22Rv1 (cell line): ENCODE measurements around the gene ABCA4.

Experiments
- H3K27ac ChIP-seq: fragments of 450-650 bp; 2 replicates; pipeline ENCODE4 v1.5.1; 2017
- ZFX ChIP-seq: fragments of 450-650 bp; IDR thresholded peaks from 2 replicates; pipeline ENCODE4 v1.6.1; 2017; ENCODE audit warnings: antibody characterized with exemption, borderline replicate concordance
- TF ChIP-seq, protein P1 (sequence below): fragments of 450-650 bp; IDR thresholded peaks from 2 replicates; pipeline ENCODE4 v1.5.1; 2017; ENCODE audit warnings: mild to moderate bottlenecking

ABCA4 gene

DNA sequence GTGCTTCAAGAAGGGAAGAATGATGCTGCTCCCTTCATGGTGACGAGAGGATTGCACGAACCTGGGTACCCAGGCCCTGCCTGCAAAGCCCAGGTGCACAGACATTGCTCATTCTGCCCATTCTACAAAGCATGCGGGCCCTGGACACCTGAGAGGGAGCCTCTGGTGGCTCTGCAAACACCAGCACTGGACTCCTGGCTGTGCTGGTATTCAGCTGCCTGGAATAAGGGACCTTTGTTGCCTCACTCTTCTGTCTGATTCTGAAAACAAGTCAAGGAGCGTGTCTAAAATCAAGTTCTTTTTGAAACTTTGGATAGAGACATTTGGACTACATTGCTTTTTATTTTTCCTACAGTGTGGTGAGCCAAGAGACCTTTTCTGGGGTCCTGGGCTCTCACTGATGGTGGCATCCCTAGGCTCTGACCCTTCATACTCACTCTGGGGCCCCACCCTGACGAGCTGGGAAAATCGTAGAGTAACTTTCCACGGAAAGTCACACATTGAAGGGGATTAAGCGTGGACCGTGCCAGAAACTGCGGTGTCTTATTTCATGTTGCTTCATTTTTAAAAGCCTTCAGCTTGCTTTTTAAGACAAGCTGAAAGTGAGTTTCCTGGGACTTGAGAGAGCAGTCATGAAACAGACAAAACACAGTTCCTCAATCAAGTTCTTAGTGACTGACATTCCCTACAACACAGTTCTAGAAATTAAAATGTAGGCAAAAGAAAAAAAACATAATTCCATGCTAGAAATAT lies 24.0 kb downstream of the ABCA4 start:
- no peak overlapping the region for H3K27ac ChIP-seq
- no peak for TF ChIP-seq ZFX
- TF ChIP-seq, protein P1, sequence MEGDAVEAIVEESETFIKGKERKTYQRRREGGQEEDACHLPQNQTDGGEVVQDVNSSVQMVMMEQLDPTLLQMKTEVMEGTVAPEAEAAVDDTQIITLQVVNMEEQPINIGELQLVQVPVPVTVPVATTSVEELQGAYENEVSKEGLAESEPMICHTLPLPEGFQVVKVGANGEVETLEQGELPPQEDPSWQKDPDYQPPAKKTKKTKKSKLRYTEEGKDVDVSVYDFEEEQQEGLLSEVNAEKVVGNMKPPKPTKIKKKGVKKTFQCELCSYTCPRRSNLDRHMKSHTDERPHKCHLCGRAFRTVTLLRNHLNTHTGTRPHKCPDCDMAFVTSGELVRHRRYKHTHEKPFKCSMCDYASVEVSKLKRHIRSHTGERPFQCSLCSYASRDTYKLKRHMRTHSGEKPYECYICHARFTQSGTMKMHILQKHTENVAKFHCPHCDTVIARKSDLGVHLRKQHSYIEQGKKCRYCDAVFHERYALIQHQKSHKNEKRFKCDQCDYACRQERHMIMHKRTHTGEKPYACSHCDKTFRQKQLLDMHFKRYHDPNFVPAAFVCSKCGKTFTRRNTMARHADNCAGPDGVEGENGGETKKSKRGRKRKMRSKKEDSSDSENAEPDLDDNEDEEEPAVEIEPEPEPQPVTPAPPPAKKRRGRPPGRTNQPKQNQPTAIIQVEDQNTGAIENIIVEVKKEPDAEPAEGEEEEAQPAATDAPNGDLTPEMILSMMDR: no peak

DNA sequence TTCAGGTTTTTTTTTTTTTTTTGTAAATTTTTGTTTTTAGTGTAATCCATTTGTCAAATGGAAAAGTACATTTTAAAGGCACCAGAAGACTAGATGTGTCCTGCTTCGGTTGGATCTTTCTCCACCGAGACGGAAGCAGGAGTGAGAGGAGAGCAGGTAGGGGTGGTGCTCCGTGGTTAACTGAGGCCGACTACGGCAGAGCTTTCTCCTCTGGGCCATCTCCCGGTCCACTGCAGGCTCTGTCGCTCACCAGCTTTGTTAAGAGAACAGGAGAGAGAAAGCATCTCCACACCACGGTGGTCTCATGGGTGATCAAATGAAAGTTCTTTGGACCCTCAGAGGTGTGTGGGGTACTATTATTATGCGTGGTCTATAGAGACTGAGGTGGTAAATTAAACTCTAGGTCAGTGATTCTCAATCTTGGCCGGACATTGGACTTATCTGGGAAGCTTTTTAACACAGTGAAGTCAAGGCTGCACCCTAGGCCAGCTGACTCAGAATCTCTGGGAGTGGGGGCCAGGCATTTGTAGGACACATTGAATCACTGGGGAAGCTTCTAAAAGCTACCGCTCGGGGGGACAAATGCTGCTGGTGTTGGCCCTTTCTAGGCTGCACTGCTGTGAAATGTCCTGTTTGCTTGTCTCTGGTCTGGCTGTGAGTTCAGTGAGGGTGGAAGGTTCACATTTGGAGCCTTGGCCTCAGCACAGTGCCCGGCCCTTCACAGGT lies 25.0 kb downstream of the ABCA4 start:
- TF ChIP-seq, protein P1: no peak
- TF ChIP-seq ZFX: no peak
- no peak overlapping the region for H3K27ac ChIP-seq

DNA sequence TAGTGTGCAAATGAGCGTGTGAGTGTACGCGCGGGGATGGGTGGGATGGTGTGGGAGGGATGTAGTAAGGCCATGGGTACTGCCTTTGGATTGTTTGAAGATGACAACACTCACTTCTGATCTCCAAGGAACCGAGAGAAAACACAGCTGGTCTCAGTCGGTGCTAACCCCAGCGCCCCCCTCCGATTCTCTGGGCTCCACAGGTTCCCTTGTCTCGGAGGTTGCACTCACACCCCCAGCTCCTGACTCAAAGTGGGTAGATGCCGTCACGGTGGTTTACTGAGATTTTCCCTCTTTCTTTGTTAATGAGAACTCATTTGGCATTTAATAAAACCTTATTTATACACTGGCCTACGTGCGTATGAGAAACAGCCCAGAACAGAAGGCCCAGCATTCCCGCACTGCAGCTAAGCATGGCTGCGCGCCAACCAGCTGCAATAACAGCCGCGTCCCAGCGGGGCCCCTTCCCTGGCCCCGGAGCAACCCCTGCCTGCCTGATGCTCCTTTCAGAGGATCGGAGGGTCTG lies 25.8 kb downstream of the ABCA4 start:
- TF ChIP-seq, protein P1: no peak
- TF ChIP-seq ZFX: no peak
- no peak overlapping the region for H3K27ac ChIP-seq

DNA sequence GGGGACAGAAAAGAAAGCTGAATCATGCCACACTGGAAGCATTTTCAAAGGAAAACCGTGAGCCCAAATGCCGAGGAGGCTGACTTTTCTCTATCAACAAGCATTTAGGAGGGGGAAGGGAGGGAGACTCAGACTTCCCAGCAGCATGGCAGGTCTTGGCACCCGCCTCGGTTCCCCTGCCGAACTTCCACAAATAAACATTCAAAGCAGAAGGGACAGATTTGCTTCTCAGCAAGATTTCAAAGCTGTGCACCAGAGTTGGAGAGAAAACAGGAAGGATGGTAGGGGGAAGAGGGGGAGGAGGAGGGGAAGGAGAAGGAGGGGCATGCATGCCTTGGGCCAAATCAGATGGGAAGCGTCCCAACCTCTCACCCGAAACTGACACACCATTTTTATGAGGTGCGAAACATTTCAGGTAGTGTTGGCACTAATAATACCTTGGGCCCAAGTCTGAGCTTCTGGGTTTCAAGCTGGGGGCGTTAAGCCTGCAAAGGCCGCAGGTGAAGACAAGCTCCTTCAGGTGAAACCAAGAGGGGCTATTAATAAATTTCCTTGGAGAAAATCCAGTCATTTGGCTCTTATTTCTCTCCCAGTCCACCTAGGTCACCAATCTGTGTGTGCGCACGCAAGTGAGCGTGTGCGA lies 26.4 kb downstream of the ABCA4 start:
- TF ChIP-seq ZFX: no peak
- TF ChIP-seq, protein P1: no peak
- no peak overlapping the region for H3K27ac ChIP-seq

DNA sequence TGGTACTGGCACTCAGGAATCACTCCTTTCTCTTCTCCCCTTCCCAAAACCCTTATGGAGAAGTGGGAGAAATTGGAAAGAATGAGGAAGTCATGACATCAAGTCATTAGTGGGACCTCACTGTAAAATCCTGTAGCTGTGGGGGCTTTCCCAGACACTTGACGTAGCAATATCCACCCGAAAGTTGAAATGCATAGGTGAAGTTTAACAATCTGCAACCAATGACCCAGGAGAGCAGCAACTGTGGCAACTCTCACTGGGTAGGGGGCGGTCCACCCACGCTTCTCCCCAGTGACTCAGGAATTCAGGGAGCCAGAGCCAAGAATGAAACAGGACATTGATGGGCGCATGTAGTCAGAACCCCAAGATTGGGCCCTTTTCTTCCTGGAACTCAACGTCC lies 27.0 kb downstream of the ABCA4 start:
- TF ChIP-seq, protein P1: no peak
- TF ChIP-seq ZFX: no peak
- no peak overlapping the region for H3K27ac ChIP-seq

DNA sequence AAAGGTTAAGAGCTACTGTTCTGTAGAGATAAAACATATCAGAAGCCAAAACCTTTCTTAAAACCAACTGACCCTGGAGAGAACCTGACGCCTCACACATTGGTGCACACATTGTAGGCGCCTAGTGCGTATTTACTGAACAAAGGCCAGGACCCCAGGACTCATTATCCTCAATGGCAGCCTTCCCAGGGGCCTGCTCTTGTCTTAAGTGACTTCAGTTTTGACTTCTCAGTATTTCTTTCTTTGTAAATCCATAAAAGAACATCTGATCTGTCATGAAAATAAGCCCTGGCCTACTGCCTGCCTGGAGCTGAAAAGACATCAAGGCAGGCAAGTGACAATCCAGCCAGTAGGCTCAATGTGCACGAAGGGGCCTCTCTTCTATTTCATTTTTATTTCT lies 27.6 kb downstream of the ABCA4 start:
- H3K27ac ChIP-seq: no peak overlapping the region
- TF ChIP-seq, protein P1: no peak
- TF ChIP-seq ZFX: no peak
